A673 (cell line): ENCODE data around the gene HECW1.

ENCODE experiments used
- CTCF ChIP-seq: fragments of 300-800, 200-600 bp; sonication (generic); conservative IDR thresholded peaks from 2 replicates; pipeline ENCODE4 v1.5.1; 2017; ENCODE audit warnings: low read depth, mild to moderate bottlenecking, antibody characterized with exemption, low read length, moderate library complexity, mixed read lengths
- EZH2 ChIP-seq: fragments of 200-600 bp; sonication (generic); IDR thresholded peaks from 2 replicates; pipeline ENCODE4 v1.6.1; 2017; ENCODE audit warnings: borderline replicate concordance, low read depth, mild to moderate bottlenecking, mixed read lengths, antibody characterized with exemption, low read length; ENCODE audit not compliant: poor library complexity, severe bottlenecking

DNA sequence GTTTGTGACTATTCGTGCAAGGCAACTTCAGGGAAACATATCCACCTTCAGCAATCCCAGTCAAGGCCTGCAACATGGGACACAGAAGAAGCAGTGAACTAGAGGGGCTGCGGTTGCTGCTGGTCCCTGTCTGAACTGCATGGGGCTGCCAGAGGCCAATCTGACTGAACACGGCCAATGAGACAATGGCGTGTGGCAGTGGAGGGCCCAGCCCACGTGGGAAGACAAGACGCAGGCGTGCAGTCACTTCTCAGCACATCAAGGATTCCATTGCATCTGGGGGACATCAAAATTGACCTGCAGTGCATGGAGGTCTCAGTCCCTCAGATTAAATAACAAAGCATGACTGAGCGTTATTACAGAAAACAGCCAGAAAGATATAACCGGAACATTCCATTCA lies 215.9 kb downstream of the HECW1 start:
- TF ChIP-seq CTCF (no peak), EZH2 (no peak)
